HCT116 (cell line): ENCODE data around the gene SPTSSA. TPM values are rescaled to one million over a fixed set of nuclear protein-coding genes. Genes with fewer than 3 reads are reported as not detected.

Experiments used
- ATAC-seq: fragments of 200-7000 bp; cut with Tn5 transposase; 2 replicates; pipeline ENCODE4 v1.9.1; 2020; ENCODE audit warnings: mild to moderate bottlenecking, moderate library complexity
- BruUV-seq: library from RNA; stranded (reverse); fragments of 400-500 nt; replicated peaks from 2 replicates; lab custom pipeline; 2021; lab: Mats Ljungman, UMichigan
- CTCF ChIA-PET: fragments of 300-600 bp; sonication (Branson Sonifier 250); formaldehyde crosslinking; loops from one replicate; lab custom pipeline; 2021; ENCODE audit warnings: antibody characterized with exemption; lab: Charles Lee
- POLR2A ChIA-PET: fragments of 300-600, 350-600 bp; sonication (Branson Sonifier 250); formaldehyde crosslinking; loops from one replicate; lab custom pipeline; 2021; ENCODE audit warnings: antibody characterized with exemption; lab: Charles Lee
- RAD21 ChIA-PET, 2 experiments: fragments of 300-600 bp; sonication (Branson Sonifier 250); formaldehyde crosslinking; loops; one replicate each; lab custom pipeline; 2023; ENCODE audit warnings: low total read pairs in 2 of 2; ENCODE audit not compliant: uncharacterized antibody in 2 of 2, unreplicated experiment in 2 of 2, low non-redundant PET in 1 of 2; lab: Charles Lee
- DNase-seq: peaks from one replicate; pipeline ENCODE4 v3.0.0-alpha.2; 2010; ENCODE audit warnings: low read depth, low spot score
- H2AFZ ChIP-seq: fragments of 200-600 bp; shearing (Covaris generic), sonication (generic); 2 replicates; pipeline ENCODE4 v1.6.1; 2017; ENCODE audit warnings: low read depth, mixed run types, mixed read lengths, antibody characterized with exemption, low read length; ENCODE audit not compliant: poor library complexity, severe bottlenecking
- H3K27ac ChIP-seq: 2 replicates; pipeline ENCODE4 v1.5.1; 2012; ENCODE audit warnings: low read depth, low read length
- H3K27me3 ChIP-seq: fragments of 200-600 bp; sonication (generic); 2 replicates; pipeline ENCODE4 v1.6.1; 2016; ENCODE audit warnings: mixed run types, low read length, mixed read lengths; ENCODE audit not compliant: insufficient read depth
- H3K36me3 ChIP-seq, 2 experiments: fragments of 200-500 bp in 1 of 2; fragments of 200-600 bp in 1 of 2; sonication (Bioruptor generic) in 1 of 2; sonication (generic) in 1 of 2; 2 replicates each; pipeline versions ENCODE4 v1.5.1 to v1.6.1; 2014 to 2016; ENCODE audit warnings: low read length in 2 of 2, inconsistent platforms in 1 of 2, mixed read lengths in 1 of 2, mixed run types in 1 of 2; ENCODE audit not compliant: insufficient read depth in 2 of 2, control insufficient read depth in 1 of 2
- H3K4me1 ChIP-seq, 2 experiments: fragments of 200-600 bp in 1 of 2; sonication (generic) in 1 of 2; 2 replicates each; pipeline versions ENCODE4 v1.5.1 to v1.6.1; 2012 to 2017; ENCODE audit warnings: low read length in 2 of 2, inconsistent platforms in 1 of 2, mild to moderate bottlenecking in 1 of 2, mixed read lengths in 1 of 2, mixed run types in 1 of 2, moderate library complexity in 1 of 2; ENCODE audit not compliant: insufficient read depth in 2 of 2, control insufficient read depth in 1 of 2
- H3K4me2 ChIP-seq: fragments of 200-600 bp; sonication (generic); 2 replicates; pipeline ENCODE4 v1.6.1; 2017; ENCODE audit warnings: mixed run types, low read length, mixed read lengths
- H3K4me3 ChIP-seq, 2 experiments: fragments of 200-600 bp in 1 of 2; sonication (generic) in 1 of 2; replicated peaks in 1 of 2; 2 replicates each; pipeline ENCODE4 v1.5.1; 2011 to 2016; ENCODE audit warnings: low read length in 2 of 2, control low read depth in 1 of 2, low read depth in 1 of 2, mild to moderate bottlenecking in 1 of 2, mixed read lengths in 1 of 2, mixed run types in 1 of 2
- H3K79me2 ChIP-seq: fragments of 200-600 bp; sonication (generic); 2 replicates; pipeline ENCODE4 v1.6.1; 2017; ENCODE audit warnings: mild to moderate bottlenecking, mixed run types, low read length, moderate library complexity, mixed read lengths; ENCODE audit not compliant: insufficient read depth
- H3K9ac ChIP-seq: fragments of 200-600 bp; sonication (generic); 2 replicates; pipeline ENCODE4 v1.6.1; 2016; ENCODE audit warnings: low read length, mixed read lengths
- H3K9me2 ChIP-seq: fragments of 200-600 bp; sonication (generic), shearing (Covaris generic); 2 replicates; pipeline ENCODE4 v1.6.1; 2017; ENCODE audit warnings: mixed run types, mild to moderate bottlenecking, moderate library complexity; ENCODE audit not compliant: insufficient read depth
- H3K9me3 ChIP-seq, 2 experiments: fragments of 200-500 bp in 1 of 2; fragments of 200-600 bp in 1 of 2; sonication (Bioruptor generic) in 1 of 2; sonication (generic) in 1 of 2; 2 replicates each; pipeline ENCODE4 v1.6.1; 2014 to 2017; ENCODE audit warnings: low read length in 2 of 2, mixed read lengths in 2 of 2, inconsistent platforms in 1 of 2, low read depth in 1 of 2, mild to moderate bottlenecking in 1 of 2, mixed run types in 1 of 2, moderate library complexity in 1 of 2; ENCODE audit not compliant: control insufficient read depth in 1 of 2, insufficient read depth in 1 of 2
- H4K20me1 ChIP-seq: fragments of 200-600 bp; sonication (generic), shearing (Covaris generic); 2 replicates; pipeline ENCODE4 v1.6.1; 2017; ENCODE audit warnings: mixed run types, mild to moderate bottlenecking, moderate library complexity; ENCODE audit not compliant: insufficient read depth
- ATF3 ChIP-seq: IDR thresholded peaks from 2 replicates; pipeline ENCODE4 v1.6.1; 2012
- CEBPB ChIP-seq: IDR thresholded peaks from 2 replicates; pipeline ENCODE4 v1.6.1; 2012; ENCODE audit warnings: low read depth
- CTCF ChIP-seq, 3 experiments: fragments of 200-600 bp in 1 of 3; sonication (generic) in 1 of 3; IDR thresholded peaks in 2 of 3; conservative IDR thresholded peaks in 1 of 3; 2 replicates each; pipeline ENCODE4 v1.5.1; 2012 to 2017; ENCODE audit warnings: low read depth in 2 of 3, low read length in 2 of 3, antibody characterized with exemption in 1 of 3, borderline replicate concordance in 1 of 3, control low read depth in 1 of 3, mild to moderate bottlenecking in 1 of 3, mixed read lengths in 1 of 3, mixed run types in 1 of 3, moderate library complexity in 1 of 3; ENCODE audit not compliant: insufficient read depth in 1 of 3
- EGR1 ChIP-seq: IDR thresholded peaks from 2 replicates; pipeline ENCODE4 v1.6.1; 2012; ENCODE audit warnings: low read depth
- ELF1 ChIP-seq: IDR thresholded peaks from 2 replicates; pipeline ENCODE4 v1.6.1; 2012; ENCODE audit warnings: low read depth, borderline replicate concordance
- EZH2 ChIP-seq: fragments of 200-600 bp; sonication (generic); IDR thresholded peaks from 2 replicates; pipeline ENCODE4 v1.6.1; 2017; ENCODE audit warnings: antibody characterized with exemption, mixed run types
- EZH2phosphoT487 ChIP-seq: fragments of 200-600 bp; IDR thresholded peaks from 2 replicates; pipeline ENCODE4 v1.6.1; 2018; ENCODE audit warnings: antibody characterized with exemption, borderline replicate concordance
- FOSL1 ChIP-seq: IDR thresholded peaks from 2 replicates; pipeline ENCODE4 v1.6.1; 2012; ENCODE audit warnings: low read depth
- JUND ChIP-seq: IDR thresholded peaks from 2 replicates; pipeline ENCODE4 v1.6.1; 2012
- POLR2A ChIP-seq: IDR thresholded peaks from 2 replicates; pipeline ENCODE4 v1.7.0; 2011; ENCODE audit warnings: borderline replicate concordance; ENCODE audit not compliant: insufficient read depth, insufficient read length; ENCODE audit errors: extremely low read depth
- REST ChIP-seq: IDR thresholded peaks from 2 replicates; pipeline ENCODE4 v1.6.1; 2012; ENCODE audit warnings: low read depth
- SIN3A ChIP-seq: IDR thresholded peaks from 2 replicates; pipeline ENCODE4 v1.6.1; 2012; ENCODE audit warnings: low read depth
- SP1 ChIP-seq: IDR thresholded peaks from 2 replicates; pipeline ENCODE4 v1.6.1; 2012; ENCODE audit warnings: low read depth
- ZFX ChIP-seq: fragments of 450-650 bp; IDR thresholded peaks from 2 replicates; pipeline ENCODE4 v1.6.1; 2017
- ZNF274 ChIP-seq: fragments of 200-500 bp; sonication (Bioruptor generic); IDR thresholded peaks from 2 replicates; pipeline ENCODE4 v1.6.1; 2014; ENCODE audit warnings: mild to moderate bottlenecking, low read depth, low read length, inconsistent platforms
- intact Hi-C: fragments of 100-400 bp; cut with micrococcal nuclease; formaldehyde crosslinking; loops from 2 replicates; pipeline ENCODE4 v1.10.0; 2022
- total RNA-seq: library from RNA; stranded (reverse); gene quantifications from one replicate; pipeline ENCODE4 v1.2.1, GENCODE V29; 2021; ENCODE audit not compliant: unreplicated experiment

SPTSSA gene
- total RNA-seq, 1 experiment from 2014 or later, result 17.0 TPM

DNA sequence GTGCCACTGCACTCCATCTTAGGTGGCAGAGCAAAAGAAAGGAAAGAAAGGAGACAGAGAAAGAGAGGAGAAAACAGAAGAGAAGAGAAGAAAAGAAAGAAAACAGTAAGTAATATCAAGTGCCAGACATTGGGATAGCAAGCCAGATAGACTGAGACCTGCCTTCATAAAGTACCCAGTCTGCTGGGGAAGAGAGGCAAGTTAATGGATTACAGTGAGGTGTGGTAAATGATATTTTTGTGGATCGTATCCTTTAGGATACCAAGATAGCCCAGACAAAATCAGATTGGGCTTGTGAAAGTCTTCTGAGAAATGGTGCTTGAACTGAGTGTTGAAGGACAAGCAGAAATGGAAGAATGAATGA is 1.5 kb upstream of the SPTSSA start:
- POLR2A ChIA-PET, result no interaction called here
- intact Hi-C loops, result no loop called here

More for the DNA sequence above, 1.5 kb upstream of the SPTSSA start:
- Histone ChIP-seq H3K9me3 (no peaks in the 10 kb centered on the region), H3K4me3 (no peak overlapping the region), H3K9ac (no peak overlapping the region), H2AFZ (no peak overlapping the region), H3K27me3 (no peaks in the 10 kb centered on the region), H3K4me1 (peaks cover 5 to 23% of the 10 kb centered on the region in 2 experiments; a peak in 3 of 4 replicates), H3K36me3 (no peaks in the 10 kb centered on the region), H3K4me2 (no peak overlapping the region; the same call in 1 of the 2 replicates), H4K20me1 (peaks cover 3% of the 10 kb centered on the region; the same call in 1 of the 2 replicates), H3K79me2 (peaks cover 31% of the 10 kb centered on the region), H3K9me2 (no peaks in the 10 kb centered on the region), H3K27ac (no peak overlapping the region)
- DNase-seq, result no peak
- ChIA-PET RAD21 (interaction anchor here in 1 of 2 experiments (1.1 kb wide), 1 partner anchor 33 kb away, joined by 3 read pairs; no protein-coding TSS in a partner anchor), CTCF (no interaction called here)
- ATAC-seq, result no peak
- no TSS peak for BruUV-seq
- TF ChIP-seq EGR1, result no peak
- TF ChIP-seq ELF1, result no peak
- no peak for TF ChIP-seq EZH2
- no peak for TF ChIP-seq ZNF274
- no peak for TF ChIP-seq SIN3A
- TF ChIP-seq CEBPB, result no peak
- TF ChIP-seq FOSL1, result no peak
- no peak for TF ChIP-seq ZFX
- no peak for TF ChIP-seq REST
- no peak for TF ChIP-seq POLR2A
- TF ChIP-seq JUND, result no peak
- no peak for TF ChIP-seq ATF3
- TF ChIP-seq CTCF (IDR thresholded peaks at IDR 0.05 in 2 of 3, conservative IDR thresholded peaks at IDR 0.05 in 1 of 3; ENCODE audit: borderline replicate concordance in 1 of 3, insufficient read depth in 1 of 3, low read depth in 2 of 3, low read length in 2 of 3), result no peak
- TF ChIP-seq EZH2phosphoT487, result no peak
- TF ChIP-seq SP1, result no peak
- TF ChIP-seq, all 23 proteins: peak for 0
